ENCODE results near the gene RPL22. TPM values are rescaled to one million over a fixed set of nuclear protein-coding genes. Genes with fewer than 3 reads are reported as not detected.
A peak's percentile ranks its signal among the peaks of the same experiment; 100 is the strongest.

RPL22 gene
- total RNA-seq, 1 experiment from 2014 or later: 162 TPM

GRCh38 chr1:6157132-6157527, 42.3 kb downstream of the RPL22 start:
- peak; percentile 48 for DNase-seq (ENCODE audit: low read depth)

DNA sequence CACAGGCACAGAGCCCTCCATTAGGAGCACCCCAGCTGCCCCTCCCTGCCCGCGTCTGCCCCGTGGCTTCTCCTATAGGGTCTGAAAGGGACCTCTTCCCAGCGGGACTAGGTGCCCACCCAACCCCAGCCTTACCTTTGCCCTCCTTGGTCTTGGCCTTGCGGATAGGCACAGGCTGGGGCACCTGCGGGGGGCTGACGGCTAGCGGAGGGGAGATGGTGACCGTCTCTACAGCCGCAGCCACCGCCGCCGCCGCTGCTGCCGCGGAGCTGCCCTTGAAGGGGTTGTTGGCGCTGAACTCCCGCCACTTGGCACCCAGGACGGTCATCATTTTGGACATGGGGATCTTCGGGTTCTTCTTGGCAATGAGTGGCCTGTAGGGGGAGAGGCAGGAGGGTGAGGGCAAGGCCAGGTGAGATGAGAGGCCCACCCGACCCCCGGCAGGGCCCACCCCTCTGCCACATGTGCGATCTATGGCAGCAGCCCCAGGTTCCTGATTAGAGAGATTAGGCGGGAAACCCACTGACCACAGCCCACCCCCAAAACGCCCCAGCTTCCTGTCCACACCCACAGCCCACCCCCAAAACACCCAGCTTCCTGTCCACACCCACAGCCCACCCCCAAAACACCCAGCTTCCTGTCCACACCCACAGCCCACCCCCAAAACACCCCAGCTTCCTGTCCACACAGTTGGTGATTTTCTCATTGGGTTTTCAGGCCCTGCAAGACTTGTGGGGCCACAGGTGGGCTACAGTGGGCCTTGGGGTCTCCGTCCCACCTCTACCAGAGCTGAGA, 44.7 kb downstream of the RPL22 start:
- DNase-seq (ENCODE audit: low read depth): no peak

- no peak for DNase-seq (ENCODE audit: low read depth)
Measured at GRCh38 chr1:6152882-6153281, 46.5 kb downstream of the RPL22 start.

DNA sequence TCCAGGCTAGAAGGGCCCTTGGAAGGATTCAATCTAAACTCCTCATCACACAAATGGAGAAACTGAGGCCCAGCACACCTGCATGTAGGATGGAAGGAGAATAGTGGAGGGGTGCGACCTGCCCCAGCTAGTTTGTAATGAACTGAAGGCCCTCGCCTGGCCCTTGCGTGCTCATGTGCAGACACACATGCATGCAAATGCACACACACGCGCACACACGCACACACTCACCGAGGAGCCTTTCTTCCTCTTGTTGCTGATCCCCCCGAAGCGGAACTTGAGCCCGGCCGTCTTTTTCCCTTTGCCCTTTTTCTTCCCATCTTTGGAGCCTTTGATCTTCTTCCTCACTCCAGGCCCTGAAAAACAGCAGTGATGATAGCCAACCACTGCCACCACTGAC, 47.2 kb downstream of the RPL22 start:
- no peak for DNase-seq (ENCODE audit: low read depth)

- no peak for DNase-seq (ENCODE audit: low read depth)
Measured at GRCh38 chr1:6151291-6151822, 48.0 kb downstream of the RPL22 start.

DNA sequence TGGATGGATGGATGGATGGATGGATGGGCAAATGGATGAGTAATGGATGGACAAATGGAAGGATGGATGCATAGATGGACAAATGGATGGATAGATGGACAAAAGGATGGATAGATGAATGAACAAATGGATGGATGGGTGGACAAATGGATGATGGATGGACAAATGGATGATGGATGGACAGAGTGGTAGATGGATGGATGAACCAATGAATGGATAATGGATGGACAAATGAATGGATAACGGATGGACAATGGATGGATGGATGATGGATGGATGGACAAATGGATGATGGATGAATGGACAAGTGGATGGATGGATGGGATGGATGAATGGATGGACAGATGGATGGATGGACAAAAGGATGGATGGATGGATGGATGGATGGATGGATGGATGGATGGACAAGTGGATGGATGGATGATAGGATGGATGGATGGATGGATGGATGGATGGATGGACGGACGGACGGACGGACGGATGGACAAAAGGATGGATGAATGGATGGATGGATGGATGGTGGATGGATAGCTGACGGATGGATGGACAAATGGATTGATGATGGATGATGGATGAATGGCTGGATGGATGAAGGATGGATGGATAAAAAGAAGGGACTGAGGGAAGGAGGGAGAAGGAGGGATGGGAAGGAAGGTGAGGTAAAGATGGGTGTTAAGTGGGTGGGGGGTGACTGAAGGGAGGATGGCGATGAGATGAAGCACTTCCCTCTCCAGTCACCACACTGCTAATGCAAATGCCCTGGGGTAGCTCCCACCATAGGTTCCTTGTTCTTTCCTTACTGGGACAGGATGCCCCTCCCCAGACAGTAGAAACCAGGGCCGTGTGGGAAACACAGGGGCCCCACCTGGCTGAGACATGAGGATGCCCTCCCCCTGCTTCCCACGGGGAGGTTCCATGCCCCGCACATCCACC, 49.1 kb downstream of the RPL22 start:
- DNase-seq (ENCODE audit: low read depth): no peak

GRCh38 chr1:6149597-6149996, 49.8 kb downstream of the RPL22 start:
- DNase-seq (ENCODE audit: low read depth): no peak

DNA sequence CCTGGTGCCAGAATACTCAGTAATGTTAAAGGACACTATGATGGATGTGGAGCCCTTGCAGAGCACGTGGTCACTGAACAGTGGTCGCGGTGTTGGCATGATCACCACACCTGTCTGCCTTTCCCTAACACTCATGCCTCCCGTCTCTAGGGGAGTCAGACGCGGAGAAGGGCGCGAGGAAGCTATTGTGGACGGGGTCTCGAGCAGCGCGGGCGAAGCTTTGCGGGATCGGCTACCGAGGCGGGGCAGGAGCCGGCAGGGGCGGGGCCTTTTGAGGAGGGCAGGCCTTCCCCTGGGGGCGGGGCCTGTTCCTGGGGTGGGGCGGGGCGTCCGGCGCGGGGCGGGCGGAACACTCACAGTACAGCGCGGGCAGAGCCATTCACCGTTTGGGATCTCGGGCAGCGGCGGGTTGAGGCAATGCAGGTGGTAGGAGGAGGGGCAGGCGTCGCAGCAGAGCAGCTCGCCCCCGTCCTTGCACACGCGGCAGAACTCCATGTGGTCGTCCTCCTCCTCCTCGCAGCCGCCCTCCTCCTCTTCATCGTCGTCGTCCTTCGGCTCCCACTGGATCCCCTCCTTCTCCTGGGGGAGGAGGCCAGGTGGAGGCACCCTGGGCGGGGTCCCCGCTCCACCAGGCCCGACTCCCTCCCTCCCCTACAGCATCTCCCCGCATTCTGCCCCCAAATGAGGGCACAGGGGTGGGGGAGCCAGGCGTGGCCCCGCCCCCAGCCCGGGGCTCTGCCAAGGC, 50.7 kb downstream of the RPL22 start:
- DNase-seq (ENCODE audit: low read depth): no peak

- no peak for DNase-seq (ENCODE audit: low read depth)
Measured at GRCh38 chr1:6145864-6146410, 53.5 kb downstream of the RPL22 start.

- no peak for DNase-seq (ENCODE audit: low read depth)
Measured at GRCh38 chr1:6145396-6145750, 54.0 kb downstream of the RPL22 start.

- no peak for DNase-seq (ENCODE audit: low read depth)
Measured at GRCh38 chr1:6144647-6145395, 54.6 kb downstream of the RPL22 start.

GRCh38 chr1:6144175-6144574, 55.2 kb downstream of the RPL22 start:
- no peak for DNase-seq (ENCODE audit: low read depth)

DNA sequence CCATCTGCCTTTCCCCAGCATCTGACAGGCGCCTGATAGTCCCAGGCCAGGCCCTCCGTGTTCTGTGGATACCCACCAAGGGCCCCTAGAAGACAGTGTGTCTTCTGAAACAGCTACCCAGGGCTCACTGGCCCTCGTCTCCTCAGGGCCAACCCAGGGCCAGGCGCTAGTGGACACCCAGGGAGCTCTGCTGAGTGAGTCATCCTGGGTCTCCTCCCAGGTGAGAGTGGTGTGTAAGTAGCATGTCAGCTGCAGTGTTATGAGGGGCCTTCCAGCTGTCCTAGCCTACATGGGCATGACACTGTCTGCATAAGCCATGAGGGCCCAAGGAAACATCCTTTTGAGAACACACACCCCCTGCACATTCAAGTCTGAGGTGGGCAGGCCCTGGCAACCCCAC, 56.0 kb downstream of the RPL22 start:
- peak; percentile 40 for DNase-seq (ENCODE audit: low read depth)

GRCh38 chr1:6142734-6143133, 56.7 kb downstream of the RPL22 start:
- DNase-seq (ENCODE audit: low read depth): no peak

DNA sequence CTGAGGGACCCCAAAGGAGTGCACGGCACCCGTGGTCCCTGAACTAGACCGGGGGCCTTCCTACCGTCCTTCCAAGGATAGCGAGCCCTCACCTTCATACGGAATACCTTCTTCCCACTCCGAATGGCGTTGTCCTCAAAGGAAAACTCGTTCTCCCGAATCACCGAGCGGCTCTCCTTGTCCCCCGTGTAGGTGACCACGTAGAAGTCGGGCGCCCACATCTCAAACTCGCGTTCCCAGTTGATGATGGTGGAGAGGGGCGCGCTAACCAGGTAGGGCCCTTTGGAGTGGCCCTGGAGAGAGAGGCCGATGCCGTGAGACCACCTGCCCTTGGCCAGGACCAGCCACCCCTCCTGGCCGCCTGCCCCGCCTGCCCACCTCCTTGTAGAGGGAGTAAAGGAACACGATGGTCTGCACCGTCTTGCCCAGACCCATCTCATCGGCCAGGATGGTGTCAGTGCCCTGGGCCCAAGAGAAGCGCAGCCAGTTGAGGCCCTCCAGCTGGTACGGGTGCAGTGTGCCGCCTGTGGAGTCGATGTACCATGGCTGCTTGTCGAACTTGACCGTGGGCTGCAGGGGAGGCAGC, 57.3 kb downstream of the RPL22 start:
- no peak for DNase-seq (ENCODE audit: low read depth)

DNA sequence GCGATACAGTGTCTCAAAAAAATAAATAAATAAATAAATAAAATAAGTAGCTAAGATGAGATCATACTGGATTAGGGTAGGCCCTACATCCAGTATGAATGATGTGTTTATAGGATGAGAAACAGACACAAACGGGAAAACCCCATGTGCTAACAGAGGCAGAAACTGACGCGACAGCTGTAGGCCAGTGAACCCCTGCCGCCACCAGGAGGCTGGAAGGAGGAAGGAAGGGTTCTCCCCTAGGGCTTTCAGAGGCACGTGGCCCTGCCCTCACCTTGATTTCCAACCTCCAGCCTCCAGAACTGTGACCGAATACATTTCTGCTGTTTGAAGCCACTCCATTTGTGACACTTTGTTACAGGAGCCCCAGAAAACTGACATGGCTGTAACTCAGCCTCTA, 57.8 kb downstream of the RPL22 start:
- peak; percentile 55 for DNase-seq (ENCODE audit: low read depth)

DNA sequence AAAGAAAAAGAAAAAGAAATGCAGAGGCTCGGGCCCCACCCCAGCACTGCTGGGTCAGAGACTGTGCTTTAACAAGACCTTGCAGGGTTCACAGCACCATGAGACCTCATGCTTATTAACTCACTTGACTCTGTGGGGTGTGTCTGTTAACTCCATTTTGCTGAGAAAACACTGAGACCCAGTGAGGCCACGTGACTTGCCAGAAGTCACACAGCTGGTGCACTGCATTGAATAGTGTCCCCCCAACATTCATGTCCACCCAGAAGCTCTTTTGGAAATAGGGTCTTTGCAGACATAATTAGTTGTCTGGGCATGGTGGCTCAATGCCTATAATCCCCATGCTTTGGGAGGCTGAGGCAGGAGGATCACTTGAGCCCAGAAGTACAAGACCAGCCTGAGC, 59.0 kb downstream of the RPL22 start:
- no peak for DNase-seq (ENCODE audit: low read depth)

- no peak for DNase-seq (ENCODE audit: low read depth)
Measured at GRCh38 chr1:6137758-6138157, 61.6 kb downstream of the RPL22 start.

DNA sequence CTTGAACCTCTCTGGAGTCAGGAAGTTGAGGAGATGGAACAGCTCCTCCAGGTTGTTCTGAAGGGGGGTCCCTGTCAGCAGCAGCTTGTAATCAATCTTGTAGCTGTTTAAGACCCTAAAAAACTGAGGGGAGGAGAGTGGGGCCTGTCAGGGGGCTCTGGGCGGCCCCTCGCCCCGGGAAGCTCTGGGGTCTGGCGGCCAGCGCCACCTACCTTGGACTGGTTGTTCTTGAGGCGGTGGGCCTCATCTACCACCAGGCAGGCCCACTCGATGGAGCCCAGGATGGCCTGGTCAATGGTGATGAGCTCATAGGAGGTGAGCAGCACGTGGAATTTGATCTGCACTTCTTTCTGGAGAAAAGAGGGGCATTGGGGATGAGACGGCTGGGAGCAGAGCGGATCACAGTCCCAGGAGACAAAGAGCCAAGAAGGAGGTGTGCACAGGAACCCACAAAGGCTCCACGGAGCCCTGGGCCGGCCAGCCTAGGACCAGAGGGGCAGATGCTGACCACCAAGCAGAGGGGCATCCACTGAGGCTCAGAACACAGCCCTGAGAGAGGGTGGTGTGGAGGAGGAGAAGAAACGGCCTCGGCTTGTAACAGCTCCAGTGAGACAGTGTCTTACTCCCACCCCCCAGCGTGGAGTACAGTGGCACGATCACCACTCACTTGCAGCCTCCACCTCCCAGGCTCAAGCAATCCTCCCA, 62.7 kb downstream of the RPL22 start:
- no peak for DNase-seq (ENCODE audit: low read depth)

Measured in M059J (cell line).